Skin epidermis (tissue), 12 donors: Measurements from ENCODE around the gene VAT1.
"Not testable (repeated sequence)": the region's sequence is repeated elsewhere in the genome, so short reads cannot be mapped to it uniquely, and the experiment has no call there.

Source experiments
- H3K27ac ChIP-seq, 21 experiments: fragments of 200-600 bp; sonication (generic) in 11 of 21; one replicate each; pipeline ENCODE4 v1.5.0; 2020; ENCODE audit warnings: mild to moderate bottlenecking in 3 of 21, inconsistent platforms in 2 of 21, moderate library complexity in 2 of 21
- H3K4me3 ChIP-seq, 7 experiments: fragments of 200-600 bp; sonication (generic) in 2 of 7; one replicate each; pipeline ENCODE4 v1.5.0; 2020; ENCODE audit warnings: inconsistent platforms in 2 of 7, mild to moderate bottlenecking in 2 of 7, moderate library complexity in 1 of 7

VAT1 gene

DNA sequence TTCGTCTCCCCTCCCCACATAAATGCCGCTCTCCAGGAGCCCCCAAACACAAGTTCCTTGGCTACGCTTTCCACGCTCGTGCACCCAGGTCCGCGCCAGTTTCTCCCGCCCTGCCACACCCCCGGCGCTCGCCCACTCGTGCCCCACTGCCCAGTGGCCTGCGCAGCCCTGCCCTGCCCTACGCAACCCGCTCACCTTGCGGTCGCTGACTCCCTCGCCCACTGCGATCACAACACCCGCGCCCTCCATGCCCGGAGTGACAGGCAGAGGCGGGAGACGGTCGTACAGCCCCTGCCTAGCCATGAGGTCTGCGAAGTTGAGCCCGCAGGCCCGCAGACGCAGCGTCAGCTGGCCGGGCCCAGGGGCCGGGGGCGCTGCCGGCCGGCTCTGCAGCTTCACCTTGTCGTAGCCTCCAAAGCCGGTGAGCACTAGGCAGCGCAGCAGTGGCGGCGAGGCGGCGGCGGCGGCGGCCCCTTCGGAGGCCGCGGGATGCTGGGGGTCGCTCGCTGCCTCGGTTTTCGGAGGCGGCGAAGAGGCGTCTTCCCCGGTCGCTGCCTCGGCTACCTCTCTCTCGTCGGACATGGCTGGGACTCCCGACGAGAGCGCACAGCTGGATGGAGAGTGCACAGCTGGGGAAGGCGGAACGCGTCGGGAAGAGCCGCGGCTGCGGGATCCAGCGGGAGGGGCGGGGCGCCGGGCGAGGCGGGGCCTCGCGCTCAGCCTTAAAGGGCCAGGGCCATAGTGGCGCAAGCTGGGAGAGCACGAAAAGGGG, at the start of gene VAT1:
VAT1 (minus strand) TSS at position 645 of the 772 bp plus-strand sequence; CDS start at position 582, 63 bp downstream.
- H3K4me3 ChIP-seq: peak within 1 kb of the TSS; percentile 86 to 99 (median 96)
- peak within 1 kb of the TSS; percentile 37 to 90 (median 84) for H3K27ac ChIP-seq

DNA sequence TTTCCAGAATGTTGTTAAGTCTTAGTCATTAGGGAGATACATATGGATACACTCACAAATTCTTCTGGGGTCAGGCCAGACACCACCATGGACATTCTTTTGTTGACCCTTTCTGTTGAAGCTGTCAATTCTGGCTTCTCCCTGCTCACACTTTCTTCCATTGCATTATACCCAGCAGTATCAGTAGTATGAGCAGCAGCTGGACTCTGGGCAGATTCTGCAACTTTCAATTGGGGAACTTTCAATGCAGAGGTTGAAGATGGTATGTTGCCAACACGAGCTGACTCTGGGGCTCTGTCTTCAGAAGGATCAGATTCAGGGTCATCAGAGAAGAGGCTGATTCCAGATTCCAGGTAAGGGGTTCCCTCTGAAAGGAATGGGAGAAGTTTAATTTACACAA, 48.7 kb upstream of the VAT1 start:
- Histone ChIP-seq H3K4me3 (no peak overlapping the region), H3K27ac (no peak overlapping the region)

- no peak overlapping the region for H3K4me3 ChIP-seq
- H3K27ac ChIP-seq: no peak overlapping the region
Measured at GRCh38 chr17:43070257-43070656, 48.1 kb upstream of the VAT1 start.

DNA sequence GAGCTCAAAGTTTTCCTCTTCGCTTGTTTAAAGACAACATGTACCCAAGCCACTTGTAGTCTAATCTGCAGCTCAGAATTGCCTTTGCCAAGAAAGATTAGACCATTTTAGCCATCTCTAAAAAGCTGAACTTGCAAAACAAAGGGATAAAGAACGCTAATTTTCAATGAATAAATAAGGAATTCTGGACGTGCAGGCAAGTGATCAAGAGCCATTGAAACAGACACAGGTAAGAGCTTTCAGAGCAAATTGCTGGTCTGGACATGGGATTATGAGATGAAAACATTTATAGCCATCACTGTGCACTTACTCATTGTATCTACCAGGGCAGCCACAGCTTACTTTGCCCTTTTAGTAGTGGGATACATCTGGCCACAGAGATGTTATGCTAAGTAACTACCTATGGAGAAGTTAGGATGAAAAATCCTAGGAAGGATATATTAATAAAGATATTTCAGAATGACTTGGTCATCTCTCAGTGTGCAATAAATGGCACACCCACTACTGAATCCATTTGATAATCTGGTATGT, 47.2 kb upstream of the VAT1 start:
- Histone ChIP-seq H3K4me3 (no peak overlapping the region), H3K27ac (no peak overlapping the region)

DNA sequence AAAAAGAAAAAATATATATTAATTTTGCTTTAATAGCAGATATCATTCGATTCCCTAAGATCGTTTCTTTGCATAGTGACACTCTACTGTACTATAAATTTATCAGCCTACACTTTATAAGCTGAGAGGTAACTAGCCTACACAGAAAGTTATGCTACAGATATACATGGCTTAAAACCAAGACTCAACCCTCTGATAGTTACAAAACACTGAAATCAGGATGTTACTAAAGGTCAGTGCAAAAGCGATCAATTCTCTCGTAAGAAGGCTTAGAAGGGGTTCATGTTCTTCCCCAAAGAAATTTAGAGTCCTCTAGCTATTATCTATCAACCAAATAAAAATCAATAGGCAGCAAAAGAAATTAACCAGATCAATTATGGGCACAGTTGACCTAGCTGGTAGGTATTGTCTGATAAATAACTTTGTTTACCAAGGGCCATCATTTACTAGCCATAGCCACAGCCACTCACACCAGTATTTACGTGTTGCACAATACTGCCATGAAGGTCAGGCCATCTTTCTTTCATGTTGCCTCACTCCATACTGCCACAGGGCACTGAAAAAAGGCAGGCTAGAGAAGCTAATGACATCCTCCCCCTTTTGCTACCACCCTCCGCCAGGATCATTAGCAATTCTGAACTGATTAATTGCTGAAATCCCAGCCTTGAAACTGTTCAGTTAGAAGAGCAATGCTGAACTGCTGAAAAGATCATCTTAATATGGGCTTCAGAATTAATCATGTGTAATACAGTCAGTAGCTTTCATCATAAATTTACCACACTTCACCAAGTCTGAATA, 46.6 kb upstream of the VAT1 start:
- no peak overlapping the region for H3K4me3 ChIP-seq
- H3K27ac ChIP-seq: no peak overlapping the region

DNA sequence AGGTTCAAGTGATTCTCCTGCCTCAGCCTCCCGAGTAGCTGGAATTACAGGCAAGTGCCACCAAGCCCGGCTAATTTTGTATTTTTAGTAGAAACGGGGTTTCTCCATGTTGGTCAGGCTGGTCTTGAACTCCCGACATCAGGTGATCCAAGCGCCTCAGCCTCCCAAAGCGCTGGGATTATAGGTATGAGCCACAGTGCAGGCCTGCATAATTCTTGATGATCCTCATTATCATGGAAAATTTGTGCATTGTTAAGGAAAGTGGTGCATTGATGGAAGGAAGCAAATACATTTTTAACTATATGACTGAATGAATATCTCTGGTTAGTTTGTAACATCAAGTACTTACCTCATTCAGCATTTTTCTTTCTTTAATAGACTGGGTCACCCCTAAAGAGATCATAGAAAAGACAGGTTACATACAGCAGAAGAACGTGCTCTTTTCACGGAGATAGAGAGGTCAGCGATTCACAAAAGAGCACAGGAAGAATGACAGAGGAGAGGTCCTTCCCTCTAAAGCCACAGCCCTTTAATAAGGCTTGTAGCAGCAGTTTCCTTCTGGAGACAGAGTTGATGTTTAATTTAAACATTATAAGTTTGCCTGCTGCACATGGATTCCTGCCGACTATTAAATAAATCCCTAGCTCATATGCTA, 40.9 kb upstream of the VAT1 start:
- Histone ChIP-seq H3K4me3 (no peak overlapping the region), H3K27ac (no peak overlapping the region)

GRCh38 chr17:43056051-43056450, 33.9 kb upstream of the VAT1 start:
- H3K4me3 ChIP-seq: no peak overlapping the region
- H3K27ac ChIP-seq: no peak overlapping the region

GRCh38 chr17:43053008-43053407, 30.8 kb upstream of the VAT1 start:
- H3K4me3 ChIP-seq, H3K27ac ChIP-seq: not testable (repeated sequence)

- no peak overlapping the region for H3K4me3 ChIP-seq
- no peak overlapping the region for H3K27ac ChIP-seq
Measured at GRCh38 chr17:43051969-43052368, 29.8 kb upstream of the VAT1 start.

DNA sequence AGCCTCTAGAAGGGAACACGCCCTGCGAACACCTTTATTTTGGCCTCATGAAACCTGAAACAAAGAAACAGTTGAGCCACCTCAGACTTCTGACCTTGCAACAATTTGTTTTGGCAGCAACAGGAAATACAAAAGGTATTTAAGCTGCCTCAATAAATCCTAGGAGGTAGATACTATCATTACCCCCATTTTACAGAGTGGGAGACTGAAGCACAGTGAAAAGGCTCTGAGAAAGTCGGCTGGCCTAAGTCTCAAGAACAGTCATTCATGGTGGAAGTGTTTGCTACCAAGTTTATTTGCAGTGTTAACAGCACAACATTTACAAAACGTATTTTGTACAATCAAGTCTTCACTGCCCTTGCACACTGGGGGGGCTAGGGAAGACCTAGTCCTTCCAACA, 21.8 kb upstream of the VAT1 start:
- Histone ChIP-seq H3K27ac (no peak overlapping the region), H3K4me3 (no peak overlapping the region)

DNA sequence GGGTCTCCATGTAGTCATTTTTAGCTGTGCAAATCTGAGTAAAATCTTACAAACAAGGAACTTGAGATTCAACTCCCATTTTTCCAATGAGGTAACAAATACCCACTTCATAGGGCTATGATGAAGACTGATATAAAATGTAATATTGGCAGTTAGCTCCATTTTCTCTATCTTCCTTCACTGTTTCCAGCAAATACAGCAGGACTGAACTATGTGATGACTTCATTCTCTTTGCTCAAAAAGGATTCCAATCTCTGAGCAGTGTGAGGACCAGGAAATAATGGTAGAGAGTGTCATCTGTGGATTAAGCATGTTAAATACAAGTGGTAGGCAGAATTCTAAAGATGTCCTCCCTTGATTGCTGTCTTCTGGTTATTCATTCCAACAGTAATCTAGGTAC, 21.1 kb upstream of the VAT1 start:
- no peak overlapping the region for H3K4me3 ChIP-seq
- no peak overlapping the region for H3K27ac ChIP-seq

- Histone ChIP-seq H3K4me3 (no peak overlapping the region), H3K27ac (no peak overlapping the region)
Measured at GRCh38 chr17:43042025-43042628, 19.9 kb upstream of the VAT1 start.

GRCh38 chr17:43040655-43041054, 18.5 kb upstream of the VAT1 start:
- H3K4me3 ChIP-seq: no peak overlapping the region
- H3K27ac ChIP-seq: no peak overlapping the region

GRCh38 chr17:43039646-43040045, 17.5 kb upstream of the VAT1 start:
- Histone ChIP-seq H3K27ac (no peak overlapping the region), H3K4me3 (no peak overlapping the region)

DNA sequence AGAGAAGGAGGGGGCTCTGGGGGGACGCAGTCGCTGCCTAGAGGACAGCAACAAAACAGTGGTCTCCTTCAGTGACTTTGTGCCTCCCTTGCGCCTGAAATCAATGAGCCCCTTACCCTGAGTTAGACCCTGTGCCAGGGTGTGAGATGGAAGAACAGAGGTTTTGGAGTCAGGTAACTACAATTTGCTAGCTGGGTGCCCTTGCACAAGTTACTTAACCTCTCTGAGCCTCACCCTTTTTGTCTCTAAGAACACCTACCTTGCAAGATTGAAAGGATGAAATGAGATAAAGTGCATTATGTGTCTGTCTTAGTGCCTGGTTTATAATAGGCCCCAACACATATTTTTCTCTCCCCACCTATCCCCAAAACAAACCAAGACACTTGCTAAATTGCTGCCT, 12.7 kb upstream of the VAT1 start:
- Histone ChIP-seq H3K4me3 (no peak overlapping the region), H3K27ac (no peak overlapping the region)

DNA sequence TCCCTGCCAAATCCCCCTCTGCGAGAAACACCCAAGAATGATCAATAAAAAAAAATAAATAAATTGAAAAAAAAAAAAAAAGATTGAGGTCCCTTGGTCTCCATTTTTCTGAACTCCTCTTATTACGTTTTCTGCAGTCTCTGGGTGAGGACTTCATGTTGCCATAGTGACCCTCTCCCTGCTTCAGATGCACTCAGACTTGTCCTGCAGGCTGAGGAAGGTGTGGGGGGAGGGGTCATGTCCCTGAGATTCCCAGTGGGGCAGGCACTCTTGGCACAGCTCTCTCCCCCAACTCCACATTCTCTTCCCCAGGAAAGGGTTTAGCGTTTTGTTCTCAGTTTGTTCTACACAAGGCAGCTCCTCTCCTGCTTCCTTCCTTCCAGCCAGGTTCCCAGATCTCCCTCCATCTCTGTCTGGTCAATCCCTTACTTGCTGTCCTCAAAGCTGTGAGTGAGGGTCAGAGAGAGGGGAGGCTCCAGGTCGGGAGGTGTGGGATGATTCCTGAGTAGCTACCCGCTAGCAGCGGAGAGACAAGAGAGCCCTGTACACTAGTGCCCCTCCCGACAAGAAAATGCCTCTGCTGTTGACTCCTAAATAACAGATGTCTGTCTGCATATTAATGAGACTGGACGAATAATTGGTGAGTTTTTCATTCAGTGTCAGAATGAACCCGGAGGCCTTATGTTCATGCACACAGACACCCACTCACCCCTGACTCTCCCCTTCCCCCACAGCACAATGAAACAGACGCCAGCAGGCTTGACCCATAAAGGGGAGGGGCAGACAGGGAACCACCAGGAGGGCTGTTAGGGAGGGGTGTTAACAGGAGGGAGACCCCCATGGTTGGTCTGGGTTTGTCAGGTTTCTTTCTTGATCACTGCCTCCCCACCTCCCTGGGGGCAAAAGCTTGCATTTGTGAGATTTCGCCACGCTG, 12.0 kb upstream of the VAT1 start:
- Histone ChIP-seq H3K27ac (no peak overlapping the region), H3K4me3 (no peak overlapping the region)

- no peak overlapping the region for H3K27ac ChIP-seq
- no peak overlapping the region for H3K4me3 ChIP-seq
Measured at GRCh38 chr17:43031666-43032065, 9.5 kb upstream of the VAT1 start.

- Histone ChIP-seq H3K27ac (no peak overlapping the region), H3K4me3 (no peak overlapping the region)
Measured at GRCh38 chr17:43030137-43030767, 8.1 kb upstream of the VAT1 start.
